GM12872 (cell line): ENCODE data around the gene EREG.

ENCODE experiments used
- TF ChIP-seq, protein P1 (sequence below): IDR thresholded peaks from 3 replicates; pipeline ENCODE4 v1.5.1; 2011; ENCODE audit warnings: low read depth, mild to moderate bottlenecking, low read length, moderate library complexity; ENCODE audit not compliant: insufficient read depth

The EREG gene

GRCh38 chr4:74353858-74354257 lies 11.1 kb upstream of the EREG start:
- TF ChIP-seq, protein P1, sequence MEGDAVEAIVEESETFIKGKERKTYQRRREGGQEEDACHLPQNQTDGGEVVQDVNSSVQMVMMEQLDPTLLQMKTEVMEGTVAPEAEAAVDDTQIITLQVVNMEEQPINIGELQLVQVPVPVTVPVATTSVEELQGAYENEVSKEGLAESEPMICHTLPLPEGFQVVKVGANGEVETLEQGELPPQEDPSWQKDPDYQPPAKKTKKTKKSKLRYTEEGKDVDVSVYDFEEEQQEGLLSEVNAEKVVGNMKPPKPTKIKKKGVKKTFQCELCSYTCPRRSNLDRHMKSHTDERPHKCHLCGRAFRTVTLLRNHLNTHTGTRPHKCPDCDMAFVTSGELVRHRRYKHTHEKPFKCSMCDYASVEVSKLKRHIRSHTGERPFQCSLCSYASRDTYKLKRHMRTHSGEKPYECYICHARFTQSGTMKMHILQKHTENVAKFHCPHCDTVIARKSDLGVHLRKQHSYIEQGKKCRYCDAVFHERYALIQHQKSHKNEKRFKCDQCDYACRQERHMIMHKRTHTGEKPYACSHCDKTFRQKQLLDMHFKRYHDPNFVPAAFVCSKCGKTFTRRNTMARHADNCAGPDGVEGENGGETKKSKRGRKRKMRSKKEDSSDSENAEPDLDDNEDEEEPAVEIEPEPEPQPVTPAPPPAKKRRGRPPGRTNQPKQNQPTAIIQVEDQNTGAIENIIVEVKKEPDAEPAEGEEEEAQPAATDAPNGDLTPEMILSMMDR: no peak

DNA sequence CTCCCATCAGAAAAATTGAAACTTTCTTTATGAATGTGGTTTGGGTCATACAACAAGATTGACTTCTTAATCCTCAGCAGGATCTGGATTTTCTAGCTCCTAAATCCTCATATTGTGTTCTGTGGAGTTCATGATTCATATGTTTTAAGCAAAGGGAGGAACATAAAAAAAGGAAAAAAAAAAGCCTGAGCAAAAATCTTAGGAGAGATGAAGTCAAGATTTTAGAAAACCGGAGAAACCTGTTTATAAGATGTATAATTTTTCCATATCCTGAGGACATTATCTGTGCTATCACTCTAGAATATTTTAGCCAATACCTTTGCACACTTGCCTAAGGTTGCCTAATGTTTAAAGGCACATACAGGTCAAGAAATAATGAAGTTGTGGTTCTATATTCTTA lies 7.0 kb upstream of the EREG start:
- TF ChIP-seq, protein P1: no peak

- TF ChIP-seq, protein P1: no peak
Observed at GRCh38 chr4:74361671-74362070, 3.3 kb upstream of the EREG start.

GRCh38 chr4:74362347-74362746 lies 2.6 kb upstream of the EREG start:
- TF ChIP-seq, protein P1: no peak

DNA sequence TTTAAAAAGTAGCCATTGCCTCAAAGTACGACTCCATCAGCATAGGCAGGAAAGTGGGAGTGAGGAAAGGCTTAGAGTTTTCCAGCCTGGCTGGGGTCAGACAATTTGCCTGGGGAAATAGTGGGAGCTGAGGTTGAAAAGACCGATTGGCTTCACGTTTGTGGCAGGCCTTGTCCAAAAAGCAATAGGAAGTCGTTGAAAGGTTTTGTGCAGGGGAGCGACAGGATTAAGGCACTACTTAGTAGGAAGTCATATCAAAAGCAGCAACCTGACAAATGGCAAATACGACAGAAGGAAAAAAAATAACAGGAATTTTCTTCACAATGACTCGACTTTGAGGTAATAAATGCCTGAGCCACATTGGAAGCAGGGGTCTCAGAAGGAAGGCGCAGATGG lies 691 bp upstream of the EREG start:
- TF ChIP-seq, protein P1: no peak

- TF ChIP-seq, protein P1: no peak
Observed at GRCh38 chr4:74365761-74366160, 816 bp downstream of the EREG start.

DNA sequence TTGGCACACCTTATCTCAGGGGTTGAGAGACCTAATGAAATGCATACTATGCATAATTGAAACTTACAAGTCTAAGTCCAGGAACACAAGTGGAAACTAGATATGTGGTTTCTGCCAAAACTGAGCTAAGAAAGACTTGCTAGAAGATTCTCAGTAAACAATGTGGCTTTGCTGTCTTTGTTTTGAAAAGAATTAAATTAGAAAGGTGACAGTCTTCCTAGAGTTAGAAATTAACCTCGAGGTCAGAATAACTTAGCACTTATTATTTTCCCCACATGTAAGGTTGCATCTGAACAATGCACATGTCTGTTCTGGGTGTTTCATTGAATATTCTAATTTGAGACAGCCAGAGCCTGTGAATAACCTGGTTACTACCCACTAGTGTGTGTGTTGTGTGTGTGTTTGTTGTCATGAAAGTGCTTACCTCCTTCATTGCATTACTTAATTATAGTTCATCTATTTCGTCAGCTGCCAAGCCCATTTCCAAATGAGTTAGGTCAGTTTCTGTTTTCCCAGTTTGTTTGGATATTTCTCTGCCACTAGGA lies 1.5 kb downstream of the EREG start:
- TF ChIP-seq, protein P1: no peak

GRCh38 chr4:74367656-74368290 lies 2.8 kb downstream of the EREG start:
- TF ChIP-seq, protein P1: no peak
